Fibroblast of mammary gland (primary cell): Measurements from ENCODE around the gene TSKU.
A peak's percentile ranks its signal among the peaks of the same experiment; 100 is the strongest.

Source experiments
- DNase-seq: peaks from one replicate; pipeline ENCODE4 v3.0.0-alpha.2; 2010; ENCODE audit warnings: low read depth
- H3K4me3 ChIP-seq: 2 replicates; pipeline ENCODE4 v1.5.1; 2011; ENCODE audit warnings: low read depth, mild to moderate bottlenecking, low read length, moderate library complexity; ENCODE audit not compliant: control insufficient read depth
- CTCF ChIP-seq: conservative IDR thresholded peaks from 2 replicates; pipeline ENCODE4 v1.5.1; 2011; ENCODE audit warnings: low read depth, low read length, inconsistent platforms; ENCODE audit not compliant: control insufficient read depth, insufficient read depth

The TSKU gene

DNA sequence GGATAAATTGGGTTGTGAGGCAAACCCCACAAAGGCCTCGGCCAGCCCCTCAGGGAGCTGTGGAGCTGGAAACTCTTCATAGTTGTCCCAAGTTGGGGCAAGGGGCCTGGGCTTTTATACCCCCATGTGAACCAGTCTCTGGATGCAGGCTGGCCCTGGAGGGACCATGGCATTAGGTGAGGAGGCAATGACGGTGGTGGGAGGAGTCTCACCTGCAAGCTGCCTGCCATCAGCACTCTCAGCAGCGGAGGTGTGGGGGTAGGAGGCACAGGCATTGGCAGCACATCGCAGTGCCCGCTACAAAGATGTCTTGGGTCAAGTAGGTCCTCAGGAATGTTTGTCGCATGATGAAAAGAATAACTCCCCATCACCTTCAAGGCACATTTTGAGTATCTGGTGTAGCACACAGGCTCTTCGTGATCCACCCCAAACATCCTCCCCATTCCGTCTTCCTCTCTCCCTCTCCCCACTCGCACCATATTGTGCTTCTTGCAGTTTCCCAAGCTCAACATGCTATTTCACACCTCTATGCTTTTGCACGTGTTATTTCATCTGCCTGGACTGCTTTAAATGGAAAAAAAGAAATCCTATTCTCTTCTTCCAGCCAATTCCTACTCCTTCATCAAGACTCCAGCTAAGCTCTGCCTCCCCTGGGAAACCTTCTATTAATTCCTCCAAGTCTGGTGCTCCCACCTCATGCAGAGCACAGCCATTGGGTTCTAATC is 18.1 kb upstream of the TSKU start:
- no peak for TF ChIP-seq CTCF
- no peak overlapping the region for H3K4me3 ChIP-seq
- DNase-seq: no peak

GRCh38 chr11:76765863-76766350 is 17.2 kb upstream of the TSKU start:
- DNase-seq: no peak
- H3K4me3 ChIP-seq: no peak overlapping the region
- TF ChIP-seq CTCF: no peak

GRCh38 chr11:76766521-76766920 is 16.6 kb upstream of the TSKU start:
- no peak for TF ChIP-seq CTCF
- no peak for DNase-seq
- H3K4me3 ChIP-seq: no peak overlapping the region

DNA sequence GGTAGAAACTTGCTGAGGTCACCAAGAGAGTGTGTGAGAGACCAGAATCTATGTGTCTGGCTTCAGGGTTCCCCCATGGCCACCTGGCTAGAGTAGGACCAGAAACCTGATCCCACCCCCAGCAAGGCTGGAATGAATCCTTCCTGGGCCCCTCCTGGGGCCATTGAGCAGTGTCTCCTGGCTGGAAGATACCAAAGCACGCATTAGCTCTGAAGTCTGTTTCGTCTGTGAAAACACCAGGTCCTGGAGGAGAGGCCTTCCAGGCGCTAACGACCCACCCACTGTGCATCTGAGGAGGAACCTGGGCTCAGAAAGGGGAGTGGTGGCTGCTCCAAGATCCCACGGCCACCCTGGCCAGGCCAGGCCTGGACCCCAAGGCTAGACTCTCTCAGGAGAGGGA is 15.5 kb upstream of the TSKU start:
- DNase-seq: no peak
- no peak for TF ChIP-seq CTCF
- H3K4me3 ChIP-seq: no peak overlapping the region

GRCh38 chr11:76768088-76768908 is 14.9 kb upstream of the TSKU start:
- DNase-seq: peak; percentile 20
- TF ChIP-seq CTCF: no peak
- no peak overlapping the region for H3K4me3 ChIP-seq

- H3K4me3 ChIP-seq: no peak overlapping the region
- DNase-seq: no peak
- TF ChIP-seq CTCF: no peak
Observed at GRCh38 chr11:76768909-76769560, 14.1 kb upstream of the TSKU start.
